Neural cell (in vitro differentiated cells): ENCODE results near the gene TACR2. TPM values are rescaled to one million over a fixed set of nuclear protein-coding genes. Genes with fewer than 3 reads are reported as not detected.

Experiments used
- H2AFZ ChIP-seq: fragments of 200-600, 300-800 bp; sonication (generic), shearing (Covaris generic); 2 replicates; pipeline ENCODE4 v1.6.0; 2014; ENCODE audit warnings: low read depth, mild to moderate bottlenecking, antibody characterized with exemption, low read length, moderate library complexity
- H3F3A ChIP-seq: fragments of 200-600 bp; shearing (Covaris generic); 2 replicates; pipeline ENCODE4 v1.6.1; 2016; ENCODE audit warnings: mild to moderate bottlenecking, moderate library complexity, mixed read lengths, antibody characterized with exemption, low read length; ENCODE audit not compliant: insufficient read depth, poor library complexity, severe bottlenecking
- H3K27ac ChIP-seq: fragments of 200-600, 300-800 bp; sonication (generic), shearing (Covaris generic); 2 replicates; pipeline ENCODE4 v1.5.1; 2014; ENCODE audit warnings: mild to moderate bottlenecking, low read length, moderate library complexity
- H3K27me3 ChIP-seq: fragments of 300-800, 200-600 bp; sonication (generic), shearing (Covaris generic); 2 replicates; pipeline ENCODE4 v1.6.0; 2014; ENCODE audit warnings: mild to moderate bottlenecking, low read depth, low read length, moderate library complexity; ENCODE audit not compliant: insufficient read depth
- H3K36me3 ChIP-seq: fragments of 300-800, 200-600 bp; sonication (generic), shearing (Covaris generic); 2 replicates; pipeline ENCODE4 v1.5.1; 2014; ENCODE audit warnings: mild to moderate bottlenecking, antibody characterized with exemption, low read length, moderate library complexity; ENCODE audit not compliant: insufficient read depth
- H3K4me2 ChIP-seq: fragments of 300-800, 200-600 bp; sonication (generic), shearing (Covaris generic); 2 replicates; pipeline ENCODE4 v1.6.0; 2014; ENCODE audit warnings: mild to moderate bottlenecking, low read length
- H3K4me3 ChIP-seq: fragments of 300-800, 200-600 bp; sonication (generic), shearing (Covaris generic); 2 replicates; pipeline ENCODE4 v1.5.1; 2014; ENCODE audit warnings: mild to moderate bottlenecking, low read length, moderate library complexity
- H3K79me2 ChIP-seq: fragments of 200-600 bp; shearing (Covaris generic); replicated peaks from 2 replicates; pipeline ENCODE4 v1.6.0; 2014; ENCODE audit warnings: mild to moderate bottlenecking, low read length, moderate library complexity; ENCODE audit not compliant: insufficient read depth
- H3K9ac ChIP-seq: fragments of 300-800, 200-600 bp; sonication (generic), shearing (Covaris generic); 2 replicates; pipeline ENCODE4 v1.6.1; 2016; ENCODE audit warnings: mild to moderate bottlenecking, low read length, mixed read lengths
- H3K9me2 ChIP-seq: fragments of 200-600 bp; shearing (Covaris generic); 2 replicates; pipeline ENCODE4 v1.6.1; 2016; ENCODE audit warnings: mild to moderate bottlenecking, low read length, mixed read lengths; ENCODE audit not compliant: insufficient read depth
- H3K9me3 ChIP-seq: fragments of 200-600, 300-800 bp; sonication (generic), shearing (Covaris generic); 2 replicates; pipeline ENCODE4 v1.6.1; 2016; ENCODE audit warnings: mild to moderate bottlenecking, mixed run types, low read length, moderate library complexity, mixed read lengths
- H4K20me1 ChIP-seq: fragments of 200-600 bp; shearing (Covaris generic); 2 replicates; pipeline ENCODE4 v1.6.1; 2016; ENCODE audit warnings: mild to moderate bottlenecking, mixed run types; ENCODE audit not compliant: insufficient read depth
- CTCF ChIP-seq: fragments of 450-650 bp; IDR thresholded peaks from 2 replicates; pipeline ENCODE4 v1.5.1; 2014; ENCODE audit warnings: antibody characterized with exemption, mild to moderate bottlenecking, moderate library complexity; ENCODE audit not compliant: poor library complexity, severe bottlenecking
- EP300 ChIP-seq: fragments of 450-650 bp; conservative IDR thresholded peaks from 2 replicates; pipeline ENCODE4 v1.6.1; 2014; ENCODE audit warnings: antibody characterized with exemption, mild to moderate bottlenecking, moderate library complexity; ENCODE audit not compliant: poor library complexity, severe bottlenecking
- EZH2 ChIP-seq: fragments of 200-600, 300-800 bp; shearing (Covaris generic), sonication (generic); IDR thresholded peaks from 2 replicates; pipeline ENCODE4 v1.6.1; 2014; ENCODE audit warnings: antibody characterized with exemption, low read length, borderline replicate concordance, mild to moderate bottlenecking; ENCODE audit not compliant: insufficient read depth, poor library complexity, severe bottlenecking
- MXI1 ChIP-seq: fragments of 450-650 bp; conservative IDR thresholded peaks from 2 replicates; pipeline ENCODE4 v1.6.1; 2014; ENCODE audit warnings: antibody characterized with exemption, mild to moderate bottlenecking; ENCODE audit not compliant: poor library complexity, severe bottlenecking
- POLR2AphosphoS5 ChIP-seq: IDR thresholded peaks from 2 replicates; pipeline ENCODE4 v1.6.1; 2012
- RAD21 ChIP-seq: fragments of 450-650 bp; conservative IDR thresholded peaks from 2 replicates; pipeline ENCODE4 v1.6.1; 2014; ENCODE audit warnings: antibody characterized with exemption, mild to moderate bottlenecking, moderate library complexity
- SMC3 ChIP-seq: fragments of 450-650 bp; conservative IDR thresholded peaks from 2 replicates; pipeline ENCODE4 v1.6.1; 2014; ENCODE audit warnings: antibody characterized with exemption, mild to moderate bottlenecking, moderate library complexity; ENCODE audit not compliant: poor library complexity
- TAF1 ChIP-seq: IDR thresholded peaks from 2 replicates; pipeline ENCODE4 v1.6.1; 2012; ENCODE audit warnings: low read depth
- polyA plus RNA-seq: library from polyadenylated mRNA; depleted of rRNA; stranded (reverse); fragments of >200 nt; gene quantifications from 2 replicates; pipeline ENCODE4 v1.2.3, GENCODE V29; 2014
- TF ChIP-seq, protein P1 (sequence below): IDR thresholded peaks from 2 replicates; pipeline ENCODE4 v1.6.1; 2012; ENCODE audit warnings: borderline replicate concordance

TACR2 gene
- polyA plus RNA-seq, 1 donor from 2014 or later = not detected

- Histone ChIP-seq H3K27ac (no peak overlapping the region), H4K20me1 (no peaks in the 10 kb centered on the region), H3K4me2 (no peak overlapping the region), H3K4me3 (no peak overlapping the region), H3K9me2 (no peaks in the 10 kb centered on the region), H2AFZ (no peak overlapping the region), H3K27me3 (no peaks in the 10 kb centered on the region), H3F3A (no peaks in the 10 kb centered on the region), H3K9me3 (no peaks in the 10 kb centered on the region), H3K36me3 (peaks cover 11% of the 10 kb centered on the region), H3K79me2 (no peaks in the 10 kb centered on the region), H3K9ac (no peak overlapping the region)
- TF ChIP-seq RAD21 = no peak
- no peak for TF ChIP-seq POLR2AphosphoS5
- no peak for TF ChIP-seq SMC3
- TF ChIP-seq, protein P1, sequence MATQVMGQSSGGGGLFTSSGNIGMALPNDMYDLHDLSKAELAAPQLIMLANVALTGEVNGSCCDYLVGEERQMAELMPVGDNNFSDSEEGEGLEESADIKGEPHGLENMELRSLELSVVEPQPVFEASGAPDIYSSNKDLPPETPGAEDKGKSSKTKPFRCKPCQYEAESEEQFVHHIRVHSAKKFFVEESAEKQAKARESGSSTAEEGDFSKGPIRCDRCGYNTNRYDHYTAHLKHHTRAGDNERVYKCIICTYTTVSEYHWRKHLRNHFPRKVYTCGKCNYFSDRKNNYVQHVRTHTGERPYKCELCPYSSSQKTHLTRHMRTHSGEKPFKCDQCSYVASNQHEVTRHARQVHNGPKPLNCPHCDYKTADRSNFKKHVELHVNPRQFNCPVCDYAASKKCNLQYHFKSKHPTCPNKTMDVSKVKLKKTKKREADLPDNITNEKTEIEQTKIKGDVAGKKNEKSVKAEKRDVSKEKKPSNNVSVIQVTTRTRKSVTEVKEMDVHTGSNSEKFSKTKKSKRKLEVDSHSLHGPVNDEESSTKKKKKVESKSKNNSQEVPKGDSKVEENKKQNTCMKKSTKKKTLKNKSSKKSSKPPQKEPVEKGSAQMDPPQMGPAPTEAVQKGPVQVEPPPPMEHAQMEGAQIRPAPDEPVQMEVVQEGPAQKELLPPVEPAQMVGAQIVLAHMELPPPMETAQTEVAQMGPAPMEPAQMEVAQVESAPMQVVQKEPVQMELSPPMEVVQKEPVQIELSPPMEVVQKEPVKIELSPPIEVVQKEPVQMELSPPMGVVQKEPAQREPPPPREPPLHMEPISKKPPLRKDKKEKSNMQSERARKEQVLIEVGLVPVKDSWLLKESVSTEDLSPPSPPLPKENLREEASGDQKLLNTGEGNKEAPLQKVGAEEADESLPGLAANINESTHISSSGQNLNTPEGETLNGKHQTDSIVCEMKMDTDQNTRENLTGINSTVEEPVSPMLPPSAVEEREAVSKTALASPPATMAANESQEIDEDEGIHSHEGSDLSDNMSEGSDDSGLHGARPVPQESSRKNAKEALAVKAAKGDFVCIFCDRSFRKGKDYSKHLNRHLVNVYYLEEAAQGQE = no peak
- TF ChIP-seq CTCF = no peak
- TF ChIP-seq MXI1 = no peak
- TF ChIP-seq EZH2 = no peak
- TF ChIP-seq TAF1 = no peak
- TF ChIP-seq EP300 = no peak
These were observed 29.2 kb downstream of the TACR2 start for GRCh38 chr10:69387500-69387899.

- Histone ChIP-seq H3K9me2 (no peaks in the 10 kb centered on the region), H3K9ac (no peak overlapping the region), H3F3A (no peaks in the 10 kb centered on the region), H3K27ac (no peak overlapping the region), H3K9me3 (no peaks in the 10 kb centered on the region), H2AFZ (no peak overlapping the region), H3K36me3 (peaks cover 11% of the 10 kb centered on the region), H3K4me2 (no peak overlapping the region), H3K4me3 (no peak overlapping the region), H4K20me1 (no peaks in the 10 kb centered on the region), H3K79me2 (no peaks in the 10 kb centered on the region), H3K27me3 (no peaks in the 10 kb centered on the region)
- TF ChIP-seq TAF1 (no peak), EP300 (no peak), POLR2AphosphoS5 (no peak)
These were observed 31.0 kb downstream of the TACR2 start for GRCh38 chr10:69385454-69386350.
